ENCODE measurements around the gene GLI2. TPM values are rescaled to one million over a fixed set of nuclear protein-coding genes. Genes with fewer than 3 reads are reported as not detected.

Gene GLI2
- total and polyA plus RNA-seq, 2 of the 4 experiments (the other 2 are of a cell fraction), result 3.8 to 26.0 TPM

DNA sequence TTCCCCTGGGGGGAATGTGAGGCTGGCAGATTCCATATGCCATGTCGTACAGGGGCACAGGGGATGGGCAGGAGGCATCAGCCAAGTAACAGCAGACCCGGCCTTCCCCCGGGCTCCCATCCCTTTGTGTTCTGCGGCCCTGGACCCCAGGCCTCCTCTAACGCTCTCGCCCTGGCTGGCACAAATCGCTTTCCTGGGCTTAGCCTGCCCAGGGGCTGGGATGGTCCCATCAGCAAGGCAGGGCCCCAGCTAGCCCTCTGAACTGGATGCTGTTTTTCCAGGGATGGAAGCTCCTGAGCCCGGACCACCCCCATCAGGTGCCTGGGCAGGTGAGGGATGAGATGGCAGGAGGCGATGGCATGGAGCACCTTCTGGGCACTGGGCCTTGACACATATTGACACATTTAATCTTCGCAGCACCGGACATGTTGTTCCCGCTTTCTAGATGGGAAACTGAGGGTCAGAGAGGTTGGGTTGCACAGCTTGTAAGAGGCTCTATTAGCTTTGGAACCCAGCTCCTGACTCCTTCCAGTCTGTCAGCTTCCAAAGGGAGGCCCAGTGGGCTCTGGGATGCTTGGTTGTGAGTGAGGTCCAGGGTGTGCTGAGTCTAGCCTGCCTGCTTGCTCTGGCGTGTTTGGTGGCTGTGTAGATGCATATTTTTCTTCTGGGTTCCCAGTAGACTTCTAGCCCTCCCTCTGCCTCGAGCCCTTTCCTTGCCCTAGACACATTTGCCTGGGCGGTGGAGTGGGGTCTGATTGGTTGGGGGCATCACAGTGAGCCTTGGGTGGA is 40.3 kb downstream of the GLI2 start:
- dilution Hi-C loops (cut with HindIII; ENCODE audit: low sequenced_read_pairs, unreplicated experiment) (no loop called here), intact Hi-C loops (cut with micrococcal nuclease) (loop anchor here (10.0 kb wide), 1 partner anchor 81 kb away; no protein-coding TSS in a partner anchor), in situ Hi-C loops (cut with MboI; ENCODE audit: low sequenced_read_pairs) (no loop called here)
- CTCF ChIA-PET, result no interaction called here
- Histone ChIP-seq H3K36me3 (ENCODE audit: control insufficient read depth, insufficient read depth, low read length) (no peaks in the 10 kb centered on the region), H4K8ac (ENCODE audit: low read depth in 2 of 2, low read length in 2 of 2) (0 out of 4 replicates have a peak overlapping the region, but pooled peaks of 1 of the 2 experiments have one; percentile 10), H2BK120ac (ENCODE audit: low read depth, low read length) (no peak overlapping the region), H2AK5ac (ENCODE audit: low read depth, low read length) (peak overlapping the region; percentile 31; the same call in 1 of the 2 replicates), H3K79me1 (ENCODE audit: low read depth in 1 of 2, low read length in 2 of 2) (peaks cover 31 to 96% of the 10 kb centered on the region in 2 experiments), H3K18ac (ENCODE audit: low read depth, low read length) (no peak overlapping the region), H3K9me1 (ENCODE audit: insufficient read depth, low read length) (peaks cover 73% of the 10 kb centered on the region), H2AK9ac (replicated peaks; ENCODE audit: low read depth, low read length, poor library complexity) (no peak overlapping the region), H2BK20ac (ENCODE audit: low read depth, low read length) (no peak overlapping the region; the same call in 1 of the 2 replicates), H3K56ac (ENCODE audit: extremely low read depth, insufficient read depth, low read length) (no peak overlapping the region), H3K4ac (ENCODE audit: low read depth, low read length) (peak overlapping the region; percentile 57), H2BK5ac (ENCODE audit: low read depth, low read length, poor library complexity, severe bottlenecking) (peak overlapping the region; percentile 19), H2BK15ac (ENCODE audit: low read depth, low read length) (peak overlapping the region; percentile 13; the same call in 1 of the 3 replicates), H4K5ac (ENCODE audit: low read depth, low read length) (no peak overlapping the region), H4K20me1 (ENCODE audit: insufficient read depth, low read length) (peaks cover 97% of the 10 kb centered on the region), H3K14ac (replicated peaks; ENCODE audit: low read depth, low read length) (peak overlapping the region; percentile 24; the same call in 1 of the 2 replicates), H3K9me3 (ENCODE audit: control insufficient read depth, insufficient read depth, low read length) (no peaks in the 10 kb centered on the region), H3K4me1 (ENCODE audit: control insufficient read depth, insufficient read depth, low read length) (peaks cover 60% of the 10 kb centered on the region), H3K9ac (ENCODE audit: low read depth, low read length) (no peak overlapping the region), H4K91ac (ENCODE audit: insufficient read depth, low read depth, low read length) (peak overlapping the region; percentile 9; the same call in 1 of the 2 replicates), H3K27me3 (ENCODE audit: control insufficient read depth, insufficient read depth, low read length) (no peaks in the 10 kb centered on the region), H3K27ac (ENCODE audit: insufficient read depth, low read length) (no peak overlapping the region), H2AFZ (replicated peaks; ENCODE audit: low read length, poor library complexity) (no peak overlapping the region), H3K4me2 (ENCODE audit: low read depth, low read length) (no peak overlapping the region), H3K4me3 (ENCODE audit: insufficient read depth, low read depth, low read length) (no peak overlapping the region), H3K23ac (ENCODE audit: low read depth, low read length) (peak overlapping the region; percentile 31; the same call in 1 of the 2 replicates)
- no peak for DNase-seq
- ATAC-seq (ENCODE audit: low read depth), result no peak
- POLR2A ChIA-PET (ENCODE audit: unreplicated experiment), result no interaction called here
- WGBS, 2 experiments (ENCODE audit: extremely low coverage in 2 of 2, insufficient read length in 1 of 2), result 83% methylated on average over 1 of the region's 15 CpGs; no CpG with 5 or more reads in 1 of the 2 experiments
- TF ChIP-seq FOS (IDR thresholded peaks at IDR 0.05; ENCODE audit: low read depth, low read length) (no peak), BHLHE40 (IDR thresholded peaks at IDR 0.05; ENCODE audit: low read depth, low read length) (no peak)
- TF ChIP-seq, protein P1, sequence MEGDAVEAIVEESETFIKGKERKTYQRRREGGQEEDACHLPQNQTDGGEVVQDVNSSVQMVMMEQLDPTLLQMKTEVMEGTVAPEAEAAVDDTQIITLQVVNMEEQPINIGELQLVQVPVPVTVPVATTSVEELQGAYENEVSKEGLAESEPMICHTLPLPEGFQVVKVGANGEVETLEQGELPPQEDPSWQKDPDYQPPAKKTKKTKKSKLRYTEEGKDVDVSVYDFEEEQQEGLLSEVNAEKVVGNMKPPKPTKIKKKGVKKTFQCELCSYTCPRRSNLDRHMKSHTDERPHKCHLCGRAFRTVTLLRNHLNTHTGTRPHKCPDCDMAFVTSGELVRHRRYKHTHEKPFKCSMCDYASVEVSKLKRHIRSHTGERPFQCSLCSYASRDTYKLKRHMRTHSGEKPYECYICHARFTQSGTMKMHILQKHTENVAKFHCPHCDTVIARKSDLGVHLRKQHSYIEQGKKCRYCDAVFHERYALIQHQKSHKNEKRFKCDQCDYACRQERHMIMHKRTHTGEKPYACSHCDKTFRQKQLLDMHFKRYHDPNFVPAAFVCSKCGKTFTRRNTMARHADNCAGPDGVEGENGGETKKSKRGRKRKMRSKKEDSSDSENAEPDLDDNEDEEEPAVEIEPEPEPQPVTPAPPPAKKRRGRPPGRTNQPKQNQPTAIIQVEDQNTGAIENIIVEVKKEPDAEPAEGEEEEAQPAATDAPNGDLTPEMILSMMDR (conservative IDR thresholded peaks at IDR 0.05; ENCODE audit: low read depth, low read length), result no peak
- no TSS peak for BruUV-seq (replicated peaks)

Data from IMR-90 (cell line).